HL-60/S4 treated with retinoic acid at 250 ng/mL for 4 days and 3 days (cell line): ENCODE results near the gene ADAMTS17.

Experiments used
- in situ Hi-C: fragments of 300-500 bp; cut with MboI; formaldehyde crosslinking; loops from 2 replicates; pipeline ENCODE4 v1.7.0; 2022; ENCODE audit warnings: low sequenced_read_pairs

The ADAMTS17 gene

DNA sequence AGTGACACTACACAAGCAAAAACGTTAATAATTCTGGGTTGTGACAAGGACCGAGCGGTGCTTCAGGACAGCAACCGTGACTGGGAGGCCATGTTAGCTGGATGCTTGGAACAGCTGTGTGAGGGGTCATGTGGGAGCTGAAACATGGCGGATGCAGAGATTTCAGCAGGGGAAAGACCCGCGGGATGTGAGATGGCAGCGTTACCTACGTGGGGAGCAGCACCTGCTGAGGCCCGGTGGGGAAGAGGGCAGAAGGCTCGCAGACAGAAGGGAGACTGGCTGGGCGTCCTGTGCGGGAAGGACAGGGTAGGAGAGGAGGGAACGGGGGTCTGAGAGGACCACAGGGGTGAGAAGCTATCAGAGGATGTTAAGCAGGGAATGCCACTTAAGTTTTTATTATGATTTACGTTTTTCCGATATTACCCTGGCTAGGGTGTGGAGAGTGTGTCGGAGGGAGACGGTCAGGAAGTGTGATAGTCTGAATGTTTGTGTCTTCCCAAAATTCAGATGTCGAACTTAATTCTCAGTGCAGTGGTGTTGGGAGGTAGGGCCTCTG, 379.7 kb downstream of the ADAMTS17 start:
- in situ Hi-C loops: no loop called here

DNA sequence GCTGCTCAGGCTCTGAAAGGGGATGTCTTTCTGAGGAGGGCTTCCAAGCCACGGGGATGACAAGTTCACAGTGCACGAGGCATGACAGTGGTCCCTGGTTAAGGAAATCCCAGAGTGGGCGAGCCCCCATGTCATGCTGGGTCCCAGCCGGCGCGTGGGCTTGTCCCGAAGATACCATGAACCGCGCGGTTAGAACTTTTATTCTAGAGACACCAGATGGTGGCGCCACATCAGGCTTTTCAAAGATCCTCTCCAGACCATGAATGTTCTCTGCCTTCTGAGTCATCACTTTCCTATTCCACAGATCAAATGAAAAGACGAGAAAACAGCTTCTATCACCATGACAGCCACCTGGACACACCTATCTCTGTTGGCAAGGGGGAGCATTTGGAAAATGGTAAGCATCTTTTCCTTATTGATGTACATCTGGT, 380.7 kb downstream of the ADAMTS17 start:
- in situ Hi-C loops: no loop called here

- in situ Hi-C loops: no loop called here
Observed at GRCh38 chr15:99959326-99959725, 382.4 kb downstream of the ADAMTS17 start.

- in situ Hi-C loops: no loop called here
Observed at GRCh38 chr15:99958426-99959097, 383.2 kb downstream of the ADAMTS17 start.

- in situ Hi-C loops: no loop called here
Observed at GRCh38 chr15:99957642-99958013, 384.1 kb downstream of the ADAMTS17 start.

- in situ Hi-C loops: no loop called here
Observed at GRCh38 chr15:99956820-99957641, 384.7 kb downstream of the ADAMTS17 start.

DNA sequence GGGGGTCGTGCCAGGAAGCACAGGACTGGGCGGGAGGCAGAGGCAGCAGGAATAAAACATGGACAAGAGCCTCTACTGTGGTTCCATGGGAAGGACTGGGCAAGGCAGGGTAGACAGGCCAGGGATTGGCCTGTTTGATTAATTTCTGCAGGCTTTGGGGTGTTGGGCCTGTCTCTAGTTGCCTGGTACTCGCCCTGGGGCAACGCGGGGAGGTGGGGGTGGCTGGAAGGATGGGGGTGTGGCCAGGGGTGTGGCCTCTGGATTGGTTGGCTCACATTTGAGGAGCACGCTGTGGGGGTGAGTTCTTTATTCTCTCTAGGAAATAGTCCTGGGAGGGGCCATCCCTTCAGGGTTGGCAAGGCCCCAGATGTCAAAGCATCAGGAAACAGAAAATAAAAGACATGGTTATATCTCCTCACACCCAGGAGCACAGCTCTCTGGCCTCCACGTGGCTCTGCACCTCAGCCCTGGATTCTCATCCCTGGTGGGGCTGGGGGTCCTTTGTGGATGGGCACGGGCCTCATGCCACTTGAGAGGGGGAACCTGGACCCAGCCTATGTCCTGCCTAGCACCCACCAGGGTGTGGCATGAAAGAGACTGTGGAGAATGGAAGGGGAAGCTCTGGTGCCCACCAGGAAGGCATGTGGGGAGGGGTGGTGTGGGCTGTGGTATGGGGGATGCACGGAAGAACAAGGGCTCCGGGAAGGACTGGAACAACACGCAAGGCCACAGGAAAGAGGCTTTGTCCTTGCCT, 385.6 kb downstream of the ADAMTS17 start:
- in situ Hi-C loops: no loop called here

- in situ Hi-C loops: no loop called here
Observed at GRCh38 chr15:99955532-99955931, 386.2 kb downstream of the ADAMTS17 start.

- in situ Hi-C loops: no loop called here
Observed at GRCh38 chr15:99955181-99955525, 386.6 kb downstream of the ADAMTS17 start.

- in situ Hi-C loops: no loop called here
Observed at GRCh38 chr15:99954361-99955180, 387.2 kb downstream of the ADAMTS17 start.

- in situ Hi-C loops: no loop called here
Observed at GRCh38 chr15:99953886-99954285, 387.9 kb downstream of the ADAMTS17 start.

- in situ Hi-C loops: no loop called here
Observed at GRCh38 chr15:99951511-99951910, 390.3 kb downstream of the ADAMTS17 start.

- in situ Hi-C loops: no loop called here
Observed at GRCh38 chr15:99944131-99944530, 397.6 kb downstream of the ADAMTS17 start.

GRCh38 chr15:99943466-99943865, 398.3 kb downstream of the ADAMTS17 start:
- in situ Hi-C loops: no loop called here

DNA sequence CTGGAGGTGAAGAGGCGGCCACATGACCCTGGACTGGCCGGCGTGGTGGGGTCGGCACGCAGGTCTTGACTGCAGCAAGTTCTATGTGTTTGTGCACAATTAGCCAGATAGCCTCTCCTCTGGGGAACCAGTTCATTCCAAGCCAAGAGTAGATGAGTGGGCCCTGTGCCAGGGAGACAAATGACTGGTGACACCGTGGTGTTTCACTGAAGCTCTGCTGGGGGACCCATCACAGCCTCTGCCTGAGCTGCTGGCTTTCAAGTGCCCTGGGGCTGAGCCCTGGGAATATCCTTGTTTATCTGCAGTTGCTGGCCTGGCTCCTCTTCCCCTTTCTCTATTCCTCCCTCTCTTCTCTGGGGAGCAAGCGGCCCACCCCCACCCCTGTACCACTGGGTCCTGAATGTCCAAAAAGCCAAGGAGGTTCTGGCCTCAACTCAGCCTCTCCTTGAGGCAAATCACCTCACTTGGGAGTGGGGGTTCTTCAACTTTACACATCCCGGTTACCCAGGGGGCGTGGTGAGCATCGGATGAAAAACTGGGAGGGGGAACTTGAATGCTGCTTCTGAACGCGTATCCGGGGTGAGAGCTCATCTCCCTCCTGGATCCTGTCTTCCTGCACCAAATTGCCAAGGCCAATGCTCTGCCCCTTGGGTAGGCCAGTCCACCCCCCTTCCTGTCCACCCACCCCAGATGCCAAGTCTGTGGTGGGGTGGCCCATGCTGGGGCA, 408.9 kb downstream of the ADAMTS17 start:
- in situ Hi-C loops: loop anchor here (10.0 kb wide), 2 partner anchors 62 to 402 kb away; no protein-coding TSS in a partner anchor

DNA sequence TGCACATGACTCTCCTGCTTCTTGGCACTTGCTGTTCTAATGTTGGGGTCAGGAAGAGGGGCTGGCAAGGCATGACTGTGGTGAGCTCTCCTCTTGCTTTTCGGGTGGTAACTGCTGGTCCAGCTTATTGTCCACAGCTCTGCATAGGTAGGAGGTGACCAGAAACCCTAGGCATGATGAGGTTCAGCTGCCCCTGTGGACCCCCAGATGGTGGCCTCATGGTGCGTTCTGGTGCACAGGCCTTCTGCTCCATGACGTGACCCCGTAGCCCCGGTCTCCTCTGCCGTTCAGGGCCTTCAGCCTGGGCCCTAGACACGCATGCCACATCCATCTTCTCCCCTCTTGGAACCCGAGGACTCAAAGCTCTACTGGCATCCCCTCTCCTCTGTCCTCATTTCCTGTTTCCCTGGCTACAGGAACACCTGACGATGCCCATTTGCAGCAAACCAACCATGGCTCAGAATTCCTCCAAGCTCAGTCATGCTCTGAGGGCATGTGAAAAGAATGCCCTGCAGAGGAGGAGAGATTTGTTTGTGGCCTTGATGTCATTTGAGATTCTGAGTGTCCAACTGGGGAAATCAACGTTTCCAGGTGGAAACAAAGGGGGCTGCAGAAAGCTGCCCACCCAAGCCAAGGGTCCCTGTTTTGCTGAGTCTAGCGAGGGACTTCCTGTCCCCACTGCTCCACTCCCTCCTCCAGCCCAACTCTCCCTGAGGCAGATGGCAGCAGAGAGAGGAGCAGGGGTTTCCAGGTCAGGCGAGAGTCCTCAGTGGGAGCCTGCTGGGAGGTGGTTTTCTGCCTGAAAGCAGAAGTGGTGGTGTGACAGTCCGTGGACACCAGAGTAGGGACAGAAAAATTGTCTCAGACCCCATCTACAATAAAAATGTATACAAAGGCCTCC, 409.8 kb downstream of the ADAMTS17 start:
- in situ Hi-C loops: loop anchor here (10.0 kb wide), 2 partner anchors 63 to 403 kb away; no protein-coding TSS in a partner anchor

- in situ Hi-C loops: loop anchor here (10.0 kb wide), 2 partner anchors 64 to 404 kb away; no protein-coding TSS in a partner anchor
Observed at GRCh38 chr15:99930696-99931095, 411.1 kb downstream of the ADAMTS17 start.

- in situ Hi-C loops: no loop called here
Observed at GRCh38 chr15:99929266-99929665, 412.5 kb downstream of the ADAMTS17 start.
